HCT116 (cell line): ENCODE data around the gene NAA60. TPM values are rescaled to one million over a fixed set of nuclear protein-coding genes. Genes with fewer than 3 reads are reported as not detected.
A peak's percentile ranks its signal among the peaks of the same experiment; 100 is the strongest.
"Not testable (repeated sequence)": the region's sequence is repeated elsewhere in the genome, so short reads cannot be mapped to it uniquely, and the experiment has no call there.

Source experiments
- ATAC-seq: fragments of 200-7000 bp; cut with Tn5 transposase; 2 replicates; pipeline ENCODE4 v1.9.1; 2020; ENCODE audit warnings: mild to moderate bottlenecking, moderate library complexity
- BruUV-seq: library from RNA; stranded (reverse); fragments of 400-500 nt; replicated peaks from 2 replicates; lab custom pipeline; 2021; lab: Mats Ljungman, UMichigan
- CTCF ChIA-PET: fragments of 300-600 bp; sonication (Branson Sonifier 250); formaldehyde crosslinking; loops from one replicate; lab custom pipeline; 2021; ENCODE audit warnings: antibody characterized with exemption; lab: Charles Lee
- POLR2A ChIA-PET: fragments of 300-600, 350-600 bp; sonication (Branson Sonifier 250); formaldehyde crosslinking; loops from one replicate; lab custom pipeline; 2021; ENCODE audit warnings: antibody characterized with exemption; lab: Charles Lee
- RAD21 ChIA-PET, 2 experiments: fragments of 300-600 bp; sonication (Branson Sonifier 250); formaldehyde crosslinking; loops; one replicate each; lab custom pipeline; 2023; ENCODE audit warnings: low total read pairs in 2 of 2; ENCODE audit not compliant: uncharacterized antibody in 2 of 2, unreplicated experiment in 2 of 2, low non-redundant PET in 1 of 2; lab: Charles Lee
- DNase-seq: peaks from one replicate; pipeline ENCODE4 v3.0.0-alpha.2; 2010; ENCODE audit warnings: low read depth, low spot score
- H2AFZ ChIP-seq: fragments of 200-600 bp; shearing (Covaris generic), sonication (generic); 2 replicates; pipeline ENCODE4 v1.6.1; 2017; ENCODE audit warnings: low read depth, mixed run types, mixed read lengths, antibody characterized with exemption, low read length; ENCODE audit not compliant: poor library complexity, severe bottlenecking
- H3K27ac ChIP-seq: 2 replicates; pipeline ENCODE4 v1.5.1; 2012; ENCODE audit warnings: low read depth, low read length
- H3K27me3 ChIP-seq: fragments of 200-600 bp; sonication (generic); 2 replicates; pipeline ENCODE4 v1.6.1; 2016; ENCODE audit warnings: mixed run types, low read length, mixed read lengths; ENCODE audit not compliant: insufficient read depth
- H3K36me3 ChIP-seq, 2 experiments: fragments of 200-500 bp in 1 of 2; fragments of 200-600 bp in 1 of 2; sonication (Bioruptor generic) in 1 of 2; sonication (generic) in 1 of 2; 2 replicates each; pipeline versions ENCODE4 v1.5.1 to v1.6.1; 2014 to 2016; ENCODE audit warnings: low read length in 2 of 2, inconsistent platforms in 1 of 2, mixed read lengths in 1 of 2, mixed run types in 1 of 2; ENCODE audit not compliant: insufficient read depth in 2 of 2, control insufficient read depth in 1 of 2
- H3K4me1 ChIP-seq, 2 experiments: fragments of 200-600 bp in 1 of 2; sonication (generic) in 1 of 2; 2 replicates each; pipeline versions ENCODE4 v1.5.1 to v1.6.1; 2012 to 2017; ENCODE audit warnings: low read length in 2 of 2, inconsistent platforms in 1 of 2, mild to moderate bottlenecking in 1 of 2, mixed read lengths in 1 of 2, mixed run types in 1 of 2, moderate library complexity in 1 of 2; ENCODE audit not compliant: insufficient read depth in 2 of 2, control insufficient read depth in 1 of 2
- H3K4me2 ChIP-seq: fragments of 200-600 bp; sonication (generic); 2 replicates; pipeline ENCODE4 v1.6.1; 2017; ENCODE audit warnings: mixed run types, low read length, mixed read lengths
- H3K4me3 ChIP-seq, 2 experiments: fragments of 200-600 bp in 1 of 2; sonication (generic) in 1 of 2; replicated peaks in 1 of 2; 2 replicates each; pipeline ENCODE4 v1.5.1; 2011 to 2016; ENCODE audit warnings: low read length in 2 of 2, control low read depth in 1 of 2, low read depth in 1 of 2, mild to moderate bottlenecking in 1 of 2, mixed read lengths in 1 of 2, mixed run types in 1 of 2
- H3K79me2 ChIP-seq: fragments of 200-600 bp; sonication (generic); 2 replicates; pipeline ENCODE4 v1.6.1; 2017; ENCODE audit warnings: mild to moderate bottlenecking, mixed run types, low read length, moderate library complexity, mixed read lengths; ENCODE audit not compliant: insufficient read depth
- H3K9ac ChIP-seq: fragments of 200-600 bp; sonication (generic); 2 replicates; pipeline ENCODE4 v1.6.1; 2016; ENCODE audit warnings: low read length, mixed read lengths
- H3K9me2 ChIP-seq: fragments of 200-600 bp; sonication (generic), shearing (Covaris generic); 2 replicates; pipeline ENCODE4 v1.6.1; 2017; ENCODE audit warnings: mixed run types, mild to moderate bottlenecking, moderate library complexity; ENCODE audit not compliant: insufficient read depth
- H3K9me3 ChIP-seq, 2 experiments: fragments of 200-500 bp in 1 of 2; fragments of 200-600 bp in 1 of 2; sonication (Bioruptor generic) in 1 of 2; sonication (generic) in 1 of 2; 2 replicates each; pipeline ENCODE4 v1.6.1; 2014 to 2017; ENCODE audit warnings: low read length in 2 of 2, mixed read lengths in 2 of 2, inconsistent platforms in 1 of 2, low read depth in 1 of 2, mild to moderate bottlenecking in 1 of 2, mixed run types in 1 of 2, moderate library complexity in 1 of 2; ENCODE audit not compliant: control insufficient read depth in 1 of 2, insufficient read depth in 1 of 2
- H4K20me1 ChIP-seq: fragments of 200-600 bp; sonication (generic), shearing (Covaris generic); 2 replicates; pipeline ENCODE4 v1.6.1; 2017; ENCODE audit warnings: mixed run types, mild to moderate bottlenecking, moderate library complexity; ENCODE audit not compliant: insufficient read depth
- CEBPB ChIP-seq: IDR thresholded peaks from 2 replicates; pipeline ENCODE4 v1.6.1; 2012; ENCODE audit warnings: low read depth
- CTCF ChIP-seq, 3 experiments: fragments of 200-600 bp in 1 of 3; sonication (generic) in 1 of 3; IDR thresholded peaks in 2 of 3; conservative IDR thresholded peaks in 1 of 3; 2 replicates each; pipeline ENCODE4 v1.5.1; 2012 to 2017; ENCODE audit warnings: low read depth in 2 of 3, low read length in 2 of 3, antibody characterized with exemption in 1 of 3, borderline replicate concordance in 1 of 3, control low read depth in 1 of 3, mild to moderate bottlenecking in 1 of 3, mixed read lengths in 1 of 3, mixed run types in 1 of 3, moderate library complexity in 1 of 3; ENCODE audit not compliant: insufficient read depth in 1 of 3
- EGR1 ChIP-seq: IDR thresholded peaks from 2 replicates; pipeline ENCODE4 v1.6.1; 2012; ENCODE audit warnings: low read depth
- EZH2 ChIP-seq: fragments of 200-600 bp; sonication (generic); IDR thresholded peaks from 2 replicates; pipeline ENCODE4 v1.6.1; 2017; ENCODE audit warnings: antibody characterized with exemption, mixed run types
- MAX ChIP-seq: IDR thresholded peaks from 2 replicates; pipeline ENCODE4 v1.6.1; 2012
- RAD21 ChIP-seq: IDR thresholded peaks from 2 replicates; pipeline ENCODE4 v1.6.1; 2012; ENCODE audit warnings: low read depth, mild to moderate bottlenecking
- REST ChIP-seq: IDR thresholded peaks from 2 replicates; pipeline ENCODE4 v1.6.1; 2012; ENCODE audit warnings: low read depth
- YY1 ChIP-seq: IDR thresholded peaks from 2 replicates; pipeline ENCODE4 v1.6.1; 2011; ENCODE audit warnings: low read length, low read depth, moderate library complexity, mild to moderate bottlenecking; ENCODE audit not compliant: insufficient replicate concordance; ENCODE audit errors: extremely low read depth
- intact Hi-C: fragments of 100-400 bp; cut with micrococcal nuclease; formaldehyde crosslinking; loops from 2 replicates; pipeline ENCODE4 v1.10.0; 2022
- total RNA-seq: library from RNA; stranded (reverse); gene quantifications from one replicate; pipeline ENCODE4 v1.2.1, GENCODE V29; 2021; ENCODE audit not compliant: unreplicated experiment

NAA60 gene
- total RNA-seq, 1 experiment from 2014 or later, result 32.2 TPM

GRCh38 chr16:3527216-3527829 is 83.8 kb downstream of the NAA60 start:
- RAD21 ChIA-PET, ATAC-seq, POLR2A ChIA-PET, H3K79me2 ChIP-seq, H3K4me3 ChIP-seq, H2AFZ ChIP-seq, H3K9ac ChIP-seq, H3K4me1 ChIP-seq, intact Hi-C loops, BruUV-seq, H4K20me1 ChIP-seq, H3K27me3 ChIP-seq, H3K9me3 ChIP-seq, CTCF ChIA-PET, H3K9me2 ChIP-seq, H3K27ac ChIP-seq, H3K4me2 ChIP-seq: not testable (repeated sequence)
- H3K36me3 ChIP-seq, result peaks cover 10 to 29% of the 10 kb centered on the region in 2 experiments
- TF ChIP-seq RAD21, result peak; percentile 72
- TF ChIP-seq CTCF (IDR thresholded peaks at IDR 0.05 in 2 of 3, conservative IDR thresholded peaks at IDR 0.05 in 1 of 3; ENCODE audit: borderline replicate concordance in 1 of 3, insufficient read depth in 1 of 3, low read depth in 2 of 3, low read length in 2 of 3), result peak; percentile 33 to 62 (median 56); a peak in 5 of 6 replicates
- peak; percentile 23 for DNase-seq

GRCh38 chr16:3528406-3528805 is 84.9 kb downstream of the NAA60 start:
- ChIA-PET RAD21 (no interaction called here), POLR2A (no interaction called here), CTCF (interaction anchor here (1.2 kb wide), 1 partner anchor 126 kb away, joined by 3 read pairs; no protein-coding TSS in a partner anchor)
- Histone ChIP-seq H4K20me1 (no peaks in the 10 kb centered on the region), H3K4me3 (no peak overlapping the region), H3K9ac (no peak overlapping the region), H3K27ac (no peak overlapping the region), H3K27me3 (no peaks in the 10 kb centered on the region), H3K36me3 (peaks cover 7 to 27% of the 10 kb centered on the region in 2 experiments), H2AFZ (no peak overlapping the region), H3K79me2 (no peaks in the 10 kb centered on the region), H3K4me1 (no peaks in the 10 kb centered on the region), H3K4me2 (no peak overlapping the region), H3K9me2 (no peaks in the 10 kb centered on the region), H3K9me3 (no peaks in the 10 kb centered on the region)
- no peak for ATAC-seq
- no peak for DNase-seq
- intact Hi-C loops, result no loop called here
- TF ChIP-seq EZH2 (no peak), MAX (no peak), EGR1 (no peak), CEBPB (no peak), YY1 (no peak), REST (no peak)
- BruUV-seq, result no TSS peak
